ENCODE data around the gene GOSR2. TPM values are rescaled to one million over a fixed set of nuclear protein-coding genes. Genes with fewer than 3 reads are reported as not detected.

GOSR2 gene
- total and polyA plus RNA-seq, 2 of the 13 experiments (the other 11 are each of a cell fraction or from before 2014, with no cell fraction given), result 61.5 to 63.9 TPM

DNA sequence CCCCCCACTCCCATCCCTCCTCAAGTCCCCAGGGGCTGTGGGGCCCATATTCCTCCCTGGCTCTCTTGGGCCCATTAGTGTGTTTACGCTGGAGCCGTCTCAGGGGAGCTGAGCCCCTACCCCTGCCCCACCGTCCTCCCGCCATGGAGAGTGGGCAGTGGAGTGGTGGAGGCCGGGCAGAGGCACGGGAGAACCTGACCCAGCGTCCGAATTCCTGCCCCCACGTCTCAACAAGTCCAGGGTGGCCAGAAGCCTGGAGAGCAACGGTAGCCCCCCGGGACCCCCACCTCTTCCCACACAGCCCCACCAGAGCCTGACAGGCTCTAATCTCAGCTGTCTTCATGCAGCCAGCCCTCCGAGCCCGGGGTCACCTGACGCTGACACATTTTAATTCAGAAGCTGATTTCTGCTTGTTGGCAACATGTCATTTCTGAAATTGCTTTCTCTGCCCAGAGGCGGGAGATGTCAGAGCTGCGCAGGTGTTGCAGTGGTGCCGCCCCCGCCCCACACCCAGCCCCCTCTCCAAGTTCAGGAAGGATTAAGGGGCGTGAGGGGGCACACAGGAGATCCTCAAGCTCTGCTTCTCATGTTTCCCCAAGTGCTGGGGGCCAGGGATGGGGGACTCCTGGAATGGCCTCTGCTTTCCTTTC is 39.0 kb upstream of the GOSR2 start:
- Histone ChIP-seq H3K4me2 (ENCODE audit: low read depth, low read length) (no peak overlapping the region), H3K79me2 (ENCODE audit: insufficient read depth, low read length) (no peaks in the 10 kb centered on the region), H3K36me3 (replicated peaks in 1 of 2; ENCODE audit: control insufficient read depth in 1 of 2, insufficient read depth in 2 of 2, low read length in 2 of 2) (no peaks in the 10 kb centered on the region), H3K9me3 (ENCODE audit: low read length) (no peaks in the 10 kb centered on the region), H3K27ac (ENCODE audit: extremely low read length, insufficient read depth, low read length) (no peak overlapping the region), H3K9ac (ENCODE audit: insufficient read depth, low read depth, low read length) (no peak overlapping the region), H4K20me1 (ENCODE audit: insufficient read depth, low read length) (no peaks in the 10 kb centered on the region), H3K4me3 (replicated peaks in 1 of 3; ENCODE audit: insufficient read depth in 1 of 3, low read depth in 2 of 3, low read length in 3 of 3) (no peak overlapping the region), H3K4me1 (ENCODE audit: insufficient read depth, low read length) (peaks cover 11% of the 10 kb centered on the region), H2AFZ (ENCODE audit: low read length) (no peak overlapping the region), H3K27me3 (ENCODE audit: control insufficient read depth in 1 of 2, insufficient read depth in 2 of 2, low read length in 2 of 2) (peaks cover 1 to 39% of the 10 kb centered on the region in 2 experiments; a peak in 3 of 5 replicates)
- FAIRE-seq, result no peak
- TF ChIP-seq ZSCAN21 (CRISPR knock-in tag; IDR thresholded peaks at IDR 0.05; ENCODE audit: borderline replicate concordance) (no peak), ZNF766 (CRISPR knock-in tag; IDR thresholded peaks at IDR 0.05; ENCODE audit: borderline replicate concordance) (no peak), GABPA (IDR thresholded peaks at IDR 0.05; ENCODE audit: low read depth, low read length) (no peak), GABPA (CRISPR knock-in tag; IDR thresholded peaks at IDR 0.05; ENCODE audit: low read depth) (no peak), ZNF891 (CRISPR knock-in tag; IDR thresholded peaks at IDR 0.05) (no peak), POLR2A (IDR thresholded peaks at IDR 0.05; ENCODE audit: insufficient read depth in 1 of 2, low read depth in 2 of 2, low read length in 2 of 2) (no peak), FOXP4 (CRISPR knock-in tag; IDR thresholded peaks at IDR 0.05) (no peak), KLF12 (CRISPR knock-in tag; IDR thresholded peaks at IDR 0.05; ENCODE audit: borderline replicate concordance) (no peak), ZNF180 (CRISPR knock-in tag; IDR thresholded peaks at IDR 0.05; ENCODE audit: borderline replicate concordance, low read depth) (no peak), POGK (CRISPR knock-in tag; conservative IDR thresholded peaks at IDR 0.05) (no peak), ZNF367 (CRISPR knock-in tag; IDR thresholded peaks at IDR 0.05; ENCODE audit: borderline replicate concordance) (no peak)
- TF ChIP-seq, protein P1, sequence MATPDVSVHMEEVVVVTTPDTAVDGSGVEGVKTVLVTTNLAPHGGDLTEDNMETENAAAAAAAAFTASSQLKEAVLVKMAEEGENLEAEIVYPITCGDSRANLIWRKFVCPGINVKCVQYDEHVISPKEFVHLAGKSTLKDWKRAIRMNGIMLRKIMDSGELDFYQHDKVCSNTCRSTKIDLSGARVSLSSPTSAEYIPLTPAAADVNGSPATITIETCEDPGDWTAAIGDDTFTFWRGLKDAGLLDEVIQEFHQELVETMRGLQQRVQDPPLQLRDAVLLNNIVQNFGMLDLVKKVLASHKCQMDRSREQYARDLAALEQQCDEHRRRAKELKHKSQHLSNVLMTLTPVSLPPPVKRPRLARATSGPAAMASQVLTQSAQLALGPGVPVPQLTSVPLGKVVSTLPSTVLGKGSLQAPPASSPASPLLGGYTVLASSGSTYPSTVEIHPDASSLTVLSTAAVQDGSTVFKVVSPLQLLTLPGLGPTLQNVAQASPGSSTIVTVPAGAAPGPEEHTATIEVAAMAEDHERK (CRISPR knock-in tag; IDR thresholded peaks at IDR 0.05; ENCODE audit: low read depth), result no peak
- in situ Hi-C loops (cut with HindIII; ENCODE audit: extremely low pct_ligation_motif_present, low pct_unique_long_range_greater_than_20kb) (no loop called here), intact Hi-C loops (cut with micrococcal nuclease; ENCODE audit: unreplicated experiment) (no loop called here)
- no peak for DNase-seq (ENCODE audit: low spot score)
- BruUV-seq (replicated peaks), result no TSS peak
- POLR2A ChIA-PET, result no interaction called here
- ATAC-seq, result no peak
- CTCF ChIA-PET (ENCODE audit: low intra/inter-chr PET ratio, low total read pairs), result no interaction called here
- WGBS (ENCODE audit: low lambda C conversion rate), result 48% methylated on average over 14 of the region's 19 CpGs

Data from HepG2 (cell line).